K562 (cell line): Measurements from ENCODE around the gene NT5DC2.

ENCODE experiments used
- CTCF ChIP-seq, 3 experiments: IDR thresholded peaks in 2 of 3; conservative IDR thresholded peaks in 1 of 3; 2 replicates each; pipeline ENCODE4 v1.5.1; 2011 to 2012; ENCODE audit warnings: low read length in 3 of 3, mild to moderate bottlenecking in 3 of 3, control low read depth in 2 of 3, improper control_type of control experiment in 1 of 3, inconsistent platforms in 1 of 3, low read depth in 1 of 3, mixed read lengths in 1 of 3, moderate library complexity in 1 of 3; ENCODE audit not compliant: insufficient read depth in 2 of 3
- EP300 ChIP-seq: IDR thresholded peaks from 2 replicates; pipeline ENCODE4 v1.6.1; 2012; ENCODE audit warnings: low read length, improper control_type of control experiment
- POLR2A ChIP-seq: fragments of 450-650 bp; conservative IDR thresholded peaks from 2 replicates; pipeline ENCODE4 v1.6.1; 2016
- RNF219 ChIP-seq: fragments of 250-450 bp; sonication (Bioruptor Pico); IDR thresholded peaks from 2 replicates; pipeline ENCODE4 v1.5.0; 2022; ENCODE audit warnings: mild to moderate bottlenecking
- TCFL5 ChIP-seq: fragments of 250-450 bp; sonication (Bioruptor Pico); conservative IDR thresholded peaks from 2 replicates; pipeline ENCODE4 v1.6.1; 2021; ENCODE audit warnings: mild to moderate bottlenecking, moderate library complexity, matching md5 sums
- ZNF146 ChIP-seq: IDR thresholded peaks from one replicate; pipeline ENCODE4 v1.6.1; 2018; ENCODE audit warnings: missing compliant biosample characterization; ENCODE audit not compliant: unreplicated experiment
- ZNF232 ChIP-seq: sonication (generic); formaldehyde crosslinking; IDR thresholded peaks from 2 replicates; pipeline ENCODE4 v1.8.0; 2022; ENCODE audit warnings: mild to moderate bottlenecking, missing genetic modification reagents

- no peak for TF ChIP-seq CTCF (IDR thresholded peaks at IDR 0.05 in 2 of 3, conservative IDR thresholded peaks at IDR 0.05 in 1 of 3; ENCODE audit: insufficient read depth in 2 of 3, low read depth in 1 of 3, low read length in 3 of 3)
- no peak for TF ChIP-seq TCFL5 (CRISPR knock-in tag)
- TF ChIP-seq ZNF232 (CRISPR knock-in tag) = no peak
- no peak for TF ChIP-seq EP300
- no peak for TF ChIP-seq ZNF146 (CRISPR knock-in tag)
- TF ChIP-seq RNF219 = no peak
- no peak for TF ChIP-seq POLR2A
These were observed 19.1 kb downstream of the NT5DC2 start for GRCh38 chr3:52514576-52514975.
